COLO668 (cell line): ENCODE data around the gene JPT2.

ENCODE experiments used
- DNase-seq: peaks from one replicate; lab custom pipeline; 2025; ENCODE audit not compliant: unreplicated experiment; lab: John Stamatoyannopoulos, UW

The JPT2 gene

GRCh38 chr16:1749152-1750117, 71.4 kb downstream of the JPT2 start:
- DNase-seq: no peak
